Gastrocnemius medialis (tissue), 4 donors: ENCODE data around the gene ITGAV.

ENCODE experiments used
- CTCF ChIP-seq, 5 experiments: fragments of 450-650 bp in 3 of 5; fragments of 200-600 bp in 2 of 5; sonication (generic) in 2 of 5; IDR thresholded peaks in 4 of 5; conservative IDR thresholded peaks in 1 of 5; 1 replicate in 4 of 5; 2 replicates in 1 of 5; pipeline ENCODE4 v1.5.1; 2016 to 2019; ENCODE audit warnings: antibody characterized with exemption in 5 of 5, mild to moderate bottlenecking in 3 of 5, moderate library complexity in 3 of 5
- POLR2A ChIP-seq, 2 donors: fragments of 450-650 bp; IDR thresholded peaks; one replicate each; pipeline ENCODE4 v1.6.1; 2017; ENCODE audit warnings: antibody characterized with exemption in 2 of 2, mild to moderate bottlenecking in 2 of 2, moderate library complexity in 2 of 2

- no peak for TF ChIP-seq CTCF (IDR thresholded peaks at IDR 0.05 in 4 of 5, conservative IDR thresholded peaks at IDR 0.05 in 1 of 5)
- no peak for TF ChIP-seq POLR2A (IDR thresholded peaks at IDR 0.05)
Observed at GRCh38 chr2:186687807-186688211, 98.0 kb downstream of the ITGAV start.
